HG03571 (cell line): ENCODE results near the gene ZBTB48.

Experiments
- ATAC-seq: cut with Tn5 transposase; IDR thresholded peaks from one replicate; pipeline ENCODE4 v1.9.1; 2021; ENCODE audit not compliant: unreplicated experiment

The ZBTB48 gene

GRCh38 chr1:6572653-6573383, 7.0 kb upstream of the ZBTB48 start:
- no peak for ATAC-seq

- no peak for ATAC-seq
Observed at GRCh38 chr1:6574025-6574620, 5.7 kb upstream of the ZBTB48 start.

DNA sequence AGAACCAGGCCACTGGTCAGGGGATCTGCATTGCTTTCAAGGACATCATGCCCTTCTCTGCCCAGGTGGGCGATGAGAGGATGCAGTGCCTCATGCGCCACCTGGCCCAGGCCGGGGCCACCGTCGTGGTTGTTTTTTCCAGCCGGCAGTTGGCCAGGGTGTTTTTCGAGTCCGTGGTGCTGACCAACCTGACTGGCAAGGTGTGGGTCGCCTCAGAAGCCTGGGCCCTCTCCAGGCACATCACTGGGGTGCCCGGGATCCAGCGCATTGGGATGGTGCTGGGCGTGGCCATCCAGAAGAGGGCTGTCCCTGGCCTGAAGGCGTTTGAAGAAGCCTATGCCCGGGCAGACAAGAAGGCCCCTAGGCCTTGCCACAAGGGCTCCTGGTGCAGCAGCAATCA, 5.0 kb upstream of the ZBTB48 start:
- no peak for ATAC-seq

- ATAC-seq = no peak
Observed at GRCh38 chr1:6577831-6578525, 1.8 kb upstream of the ZBTB48 start.

- ATAC-seq = no peak
Observed at GRCh38 chr1:6578624-6579373, 995 bp upstream of the ZBTB48 start.

GRCh38 chr1:6580119-6580592, 362 bp downstream of the ZBTB48 start:
- no peak for ATAC-seq

- ATAC-seq = no peak
Observed at GRCh38 chr1:6580593-6581409, 1.0 kb downstream of the ZBTB48 start.

- ATAC-seq = no peak
Observed at GRCh38 chr1:6581561-6582305, 1.9 kb downstream of the ZBTB48 start.

DNA sequence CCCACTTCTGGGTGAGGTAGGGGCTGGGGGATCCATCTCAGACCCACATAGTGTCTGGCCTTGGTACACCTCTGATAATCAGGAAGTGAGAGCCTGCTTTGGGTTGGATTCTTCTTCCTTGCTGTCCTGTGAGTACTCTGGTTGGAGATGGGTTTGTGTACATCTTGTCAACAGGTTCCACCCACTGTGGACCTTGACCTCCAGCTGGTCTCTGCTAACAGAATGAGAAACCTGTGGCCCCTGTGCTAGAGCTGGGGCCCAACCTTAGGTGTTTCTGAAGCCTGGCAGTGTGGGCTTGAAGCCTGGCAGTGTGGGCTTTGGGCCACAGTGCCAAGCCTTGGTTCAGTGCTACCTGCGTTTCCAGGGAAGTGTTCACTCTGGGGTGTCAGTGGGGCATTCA, 2.6 kb downstream of the ZBTB48 start:
- no peak for ATAC-seq

DNA sequence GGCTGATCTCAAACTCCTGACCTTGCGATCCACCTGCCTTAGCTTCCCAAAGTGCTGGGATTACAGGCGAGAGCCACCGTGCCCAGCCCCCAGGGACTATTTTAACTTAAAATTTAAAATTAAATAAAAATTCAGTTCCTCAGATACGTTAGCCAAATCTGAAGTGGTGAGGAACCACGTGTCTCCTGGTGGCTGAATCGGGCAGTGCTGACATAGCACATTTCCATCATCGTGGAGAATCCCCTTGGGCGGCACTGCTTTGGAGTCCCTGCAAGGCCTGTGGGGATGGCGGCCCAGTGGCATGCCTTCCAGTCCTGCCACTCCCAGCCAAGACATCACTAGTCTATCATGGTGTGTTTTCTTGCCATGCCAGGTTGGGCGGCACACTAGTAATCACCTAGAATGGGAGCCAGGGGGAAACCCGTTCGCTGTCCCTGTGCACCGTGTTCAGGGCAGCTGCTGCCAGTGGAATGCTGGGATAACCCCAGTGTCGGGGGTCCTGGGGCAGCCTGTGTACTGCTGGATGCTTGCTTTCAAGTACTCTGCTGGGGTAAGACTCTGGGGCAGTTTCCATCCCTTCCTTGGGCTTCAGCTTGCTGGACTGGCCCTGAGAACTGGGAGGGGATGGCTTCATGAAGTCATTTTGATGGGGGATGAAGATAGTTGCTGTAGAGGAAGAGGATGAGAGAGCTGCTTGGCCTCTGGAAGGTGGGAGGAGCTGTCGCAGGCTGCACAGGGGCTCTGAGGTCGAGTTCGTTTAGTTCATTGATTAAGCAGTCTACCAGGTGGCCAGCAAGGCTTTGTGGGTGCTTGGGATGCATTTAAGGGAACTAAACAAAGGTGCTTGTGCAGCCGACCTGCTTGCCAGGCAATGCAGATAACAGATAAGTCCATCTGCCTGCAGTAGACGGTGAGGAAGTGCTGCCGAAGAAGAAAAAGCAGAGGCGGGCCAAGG, 4.6 kb downstream of the ZBTB48 start:
- no peak for ATAC-seq

DNA sequence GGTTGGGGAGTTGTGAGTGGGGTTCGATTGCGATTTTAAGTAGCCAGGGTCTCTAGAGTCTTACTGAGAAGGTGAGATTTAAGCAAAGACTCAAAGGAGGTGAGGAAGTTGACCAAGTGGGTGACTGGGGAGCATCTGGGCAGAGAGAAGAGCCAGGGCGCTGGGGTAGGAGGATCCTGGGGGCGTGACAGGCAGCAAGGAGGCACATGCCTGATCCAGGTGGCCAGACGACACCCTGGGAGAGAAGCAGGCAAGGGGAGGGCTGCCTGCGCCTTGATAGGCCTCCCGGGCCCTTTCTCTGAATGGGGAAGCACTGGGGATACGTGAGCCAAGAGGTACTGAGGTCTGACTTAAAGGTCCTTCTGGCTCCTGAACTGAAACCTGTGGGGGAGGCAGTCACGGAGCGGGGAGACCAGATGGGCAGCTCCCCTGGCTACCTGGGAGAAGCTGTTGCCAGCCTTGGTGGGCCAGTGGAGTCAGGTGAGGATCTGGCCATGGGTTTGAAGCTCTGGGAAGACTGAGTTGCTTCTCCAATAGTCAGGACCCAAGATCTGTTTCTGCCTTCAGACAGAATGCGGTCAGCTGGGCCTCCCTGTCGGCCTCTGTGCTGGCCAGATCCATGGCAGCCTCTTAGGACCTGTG, 5.4 kb downstream of the ZBTB48 start:
- no peak for ATAC-seq

DNA sequence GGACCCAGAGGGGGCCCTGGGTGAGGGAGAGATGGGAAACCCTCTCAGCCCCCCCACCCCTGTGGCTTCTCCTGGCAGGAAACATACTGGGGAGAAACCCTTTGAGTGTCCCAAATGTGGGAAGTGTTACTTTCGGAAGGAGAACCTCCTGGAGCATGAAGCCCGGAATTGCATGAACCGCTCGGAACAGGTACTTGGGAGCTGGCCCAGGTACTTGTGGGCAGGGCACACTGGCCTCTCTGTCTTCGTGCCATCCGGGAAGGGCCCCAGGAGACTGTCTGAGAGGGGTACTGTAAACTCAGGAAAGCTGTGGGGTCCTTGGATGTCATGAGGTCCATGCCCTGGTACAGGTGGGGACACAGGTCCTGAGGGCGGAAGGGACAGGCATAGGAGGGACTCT, 6.0 kb downstream of the ZBTB48 start:
- ATAC-seq = no peak

DNA sequence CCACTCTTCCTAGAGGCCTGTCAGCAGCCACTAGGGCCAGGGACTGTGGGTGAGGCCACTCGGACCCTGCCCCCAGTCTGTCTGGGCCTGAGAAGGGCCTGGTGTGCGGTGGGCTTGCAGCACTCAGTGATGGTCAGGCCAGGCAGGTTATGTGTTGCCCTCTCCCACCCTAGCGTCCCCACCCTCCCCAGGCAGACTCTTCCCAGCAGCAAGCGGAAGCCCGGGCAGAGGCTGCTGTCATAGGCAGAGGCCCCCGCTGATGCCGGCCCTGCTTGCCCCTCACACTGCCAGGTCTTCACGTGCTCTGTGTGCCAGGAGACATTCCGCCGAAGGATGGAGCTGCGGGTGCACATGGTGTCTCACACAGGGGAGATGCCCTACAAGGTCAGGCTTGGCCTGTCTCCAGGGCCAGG, 6.6 kb downstream of the ZBTB48 start:
- ATAC-seq = no peak

GRCh38 chr1:6587261-6588005, 7.6 kb downstream of the ZBTB48 start:
- ATAC-seq = no peak

GRCh38 chr1:6588128-6588892, 8.5 kb downstream of the ZBTB48 start:
- no peak for ATAC-seq

- ATAC-seq = no peak
Observed at GRCh38 chr1:6588893-6589520, 9.2 kb downstream of the ZBTB48 start.
